A673 (cell line): ENCODE measurements around the gene LTF. TPM values are rescaled to one million over a fixed set of nuclear protein-coding genes. Genes with fewer than 3 reads are reported as not detected.

Source experiments
- BruUV-seq: library from RNA; stranded (reverse); fragments of 400-500 nt; replicated peaks from 2 replicates; lab custom pipeline; 2021; lab: Mats Ljungman, UMichigan
- CTCF ChIA-PET: fragments of 300-600 bp; sonication (Branson Sonifier 250); formaldehyde crosslinking; loops from one replicate; lab custom pipeline; 2022; ENCODE audit warnings: antibody characterized with exemption; lab: Charles Lee
- POLR2A ChIA-PET: fragments of 300-600 bp; sonication (Branson Sonifier 250); formaldehyde crosslinking; loops from one replicate; lab custom pipeline; 2022; ENCODE audit warnings: antibody characterized with exemption; ENCODE audit not compliant: low non-redundant PET; lab: Charles Lee
- DNase-seq: peaks from one replicate; pipeline ENCODE4 v3.0.0-alpha.2; 2015; ENCODE audit warnings: low spot score
- H3K27ac ChIP-seq: fragments of 200-600 bp; sonication (generic); 2 replicates; pipeline ENCODE4 v1.5.1; 2016; ENCODE audit warnings: mixed run types, low read depth, mild to moderate bottlenecking, mixed read lengths, antibody characterized with exemption, low read length; ENCODE audit not compliant: poor library complexity, severe bottlenecking
- H3K27me3 ChIP-seq: fragments of 200-600 bp; sonication (generic); replicated peaks from 2 replicates; pipeline ENCODE4 v1.6.1; 2017; ENCODE audit warnings: mixed run types, low read depth, mild to moderate bottlenecking, mixed read lengths, antibody characterized with exemption, low read length; ENCODE audit not compliant: insufficient read depth, poor library complexity
- H3K36me3 ChIP-seq: fragments of 200-600 bp; sonication (generic); 2 replicates; pipeline ENCODE4 v1.6.1; 2016; ENCODE audit warnings: mixed run types, mild to moderate bottlenecking, mixed read lengths, antibody characterized with exemption, low read length; ENCODE audit not compliant: insufficient read depth, poor library complexity, severe bottlenecking
- H3K4me1 ChIP-seq: fragments of 200-600 bp; sonication (generic); 2 replicates; pipeline ENCODE4 v1.6.1; 2017; ENCODE audit warnings: mixed run types, mild to moderate bottlenecking, mixed read lengths, antibody characterized with exemption, low read length; ENCODE audit not compliant: insufficient read depth, poor library complexity, severe bottlenecking
- H3K4me3 ChIP-seq: fragments of 200-600 bp; sonication (generic); 2 replicates; pipeline ENCODE4 v1.5.1; 2016; ENCODE audit warnings: low read depth, mixed run types, mild to moderate bottlenecking, mixed read lengths, low read length; ENCODE audit not compliant: poor library complexity, severe bottlenecking
- H3K9me3 ChIP-seq: fragments of 200-600 bp; sonication (generic); 2 replicates; pipeline ENCODE4 v1.6.1; 2016; ENCODE audit warnings: mixed run types, low read depth, mild to moderate bottlenecking, mixed read lengths, antibody characterized with exemption, low read length; ENCODE audit not compliant: poor library complexity, severe bottlenecking
- CTCF ChIP-seq: fragments of 300-800, 200-600 bp; sonication (generic); conservative IDR thresholded peaks from 2 replicates; pipeline ENCODE4 v1.5.1; 2017; ENCODE audit warnings: low read depth, mild to moderate bottlenecking, antibody characterized with exemption, low read length, moderate library complexity, mixed read lengths
- EZH2 ChIP-seq: fragments of 200-600 bp; sonication (generic); IDR thresholded peaks from 2 replicates; pipeline ENCODE4 v1.6.1; 2017; ENCODE audit warnings: borderline replicate concordance, low read depth, mild to moderate bottlenecking, mixed read lengths, antibody characterized with exemption, low read length; ENCODE audit not compliant: poor library complexity, severe bottlenecking
- intact Hi-C: fragments of 100-400 bp; cut with micrococcal nuclease; formaldehyde crosslinking; loops from one replicate; pipeline ENCODE4 v1.10.0; 2022; ENCODE audit not compliant: unreplicated experiment
- total RNA-seq: library from RNA; stranded (reverse); gene quantifications from 2 replicates; pipeline ENCODE4 v1.2.3, GENCODE V29; 2021

Gene LTF
- total RNA-seq, 1 experiment from 2014 or later = not detected

- ChIA-PET POLR2A (no interaction called here), CTCF (no interaction called here)
- Histone ChIP-seq H3K4me1 (no peaks in the 10 kb centered on the region), H3K27me3 (no peaks in the 10 kb centered on the region), H3K9me3 (no peaks in the 10 kb centered on the region), H3K4me3 (no peak overlapping the region), H3K36me3 (no peaks in the 10 kb centered on the region), H3K27ac (no peak overlapping the region)
- intact Hi-C loops = loop anchor here (5.0 kb wide), 1 partner anchor 72 kb away; no protein-coding TSS in a partner anchor
- BruUV-seq = no TSS peak
- TF ChIP-seq EZH2 (no peak), CTCF (no peak)
- DNase-seq = no peak
Observed at GRCh38 chr3:46485779-46486175, 21.1 kb upstream of the LTF start.

GRCh38 chr3:46484911-46485778 lies 20.4 kb upstream of the LTF start:
- POLR2A ChIA-PET = no interaction called here
- no peak overlapping the region for H3K4me3 ChIP-seq
- no peaks in the 10 kb centered on the region for H3K36me3 ChIP-seq
- intact Hi-C loops = loop anchor here (5.0 kb wide), 1 partner anchor 72 kb away; no protein-coding TSS in a partner anchor
- no peak for TF ChIP-seq CTCF
- no peak for TF ChIP-seq EZH2
- no peaks in the 10 kb centered on the region for H3K9me3 ChIP-seq
- no peak overlapping the region for H3K27ac ChIP-seq
- H3K27me3 ChIP-seq = no peaks in the 10 kb centered on the region
- DNase-seq = no peak
- H3K4me1 ChIP-seq = no peaks in the 10 kb centered on the region
- CTCF ChIA-PET = no interaction called here
- no TSS peak for BruUV-seq

GRCh38 chr3:46484388-46484787 lies 19.7 kb upstream of the LTF start:
- Histone ChIP-seq H3K9me3 (no peaks in the 10 kb centered on the region), H3K27me3 (no peaks in the 10 kb centered on the region), H3K4me3 (no peak overlapping the region), H3K36me3 (no peaks in the 10 kb centered on the region), H3K27ac (no peak overlapping the region), H3K4me1 (no peaks in the 10 kb centered on the region)
- no peak for DNase-seq
- intact Hi-C loops = no loop called here
- TF ChIP-seq CTCF (no peak), EZH2 (no peak)
- ChIA-PET POLR2A (no interaction called here), CTCF (no interaction called here)
- no TSS peak for BruUV-seq
